Measurements from ENCODE around the gene SLC36A2.
"Not testable (repeated sequence)": the region's sequence is repeated elsewhere in the genome, so short reads cannot be mapped to it uniquely, and the experiment has no call there.

The SLC36A2 gene

GRCh38 chr5:151347369-151347768 is at the start of gene SLC36A2:
SLC36A2 (minus strand) TSS chr5:151347559; CDS start chr5:151347460, 99 bp downstream.
- no peak for DNase-seq

- no peak for DNase-seq
These were observed 41.6 kb upstream of the SLC36A2 start for GRCh38 chr5:151388960-151389359.

- no peak for DNase-seq
These were observed 36.7 kb upstream of the SLC36A2 start for GRCh38 chr5:151384106-151384505.

GRCh38 chr5:151383011-151383410 is 35.7 kb upstream of the SLC36A2 start:
- DNase-seq = no peak

- no peak for DNase-seq
These were observed 35.2 kb upstream of the SLC36A2 start for GRCh38 chr5:151382576-151382975.

GRCh38 chr5:151381899-151382298 is 34.5 kb upstream of the SLC36A2 start:
- DNase-seq = no peak

GRCh38 chr5:151378616-151379015 is 31.3 kb upstream of the SLC36A2 start:
- no peak for DNase-seq

GRCh38 chr5:151374539-151374938 is 27.2 kb upstream of the SLC36A2 start:
- no peak for DNase-seq

- not testable (repeated sequence) for DNase-seq
These were observed 19.7 kb upstream of the SLC36A2 start for GRCh38 chr5:151367038-151367437.

- no peak for DNase-seq
These were observed 16.3 kb upstream of the SLC36A2 start for GRCh38 chr5:151363673-151364072.

- DNase-seq = no peak
These were observed 15.6 kb upstream of the SLC36A2 start for GRCh38 chr5:151362970-151363369.

- no peak for DNase-seq
These were observed 12.0 kb upstream of the SLC36A2 start for GRCh38 chr5:151359391-151359790.

- DNase-seq = no peak
These were observed 10.4 kb upstream of the SLC36A2 start for GRCh38 chr5:151357792-151358191.

- DNase-seq = no peak
These were observed 9.7 kb upstream of the SLC36A2 start for GRCh38 chr5:151357097-151357496.

- no peak for DNase-seq
These were observed 4.3 kb upstream of the SLC36A2 start for GRCh38 chr5:151351671-151352070.

GRCh38 chr5:151348789-151349188 is 1.4 kb upstream of the SLC36A2 start:
- no peak for DNase-seq

- no peak for DNase-seq
These were observed 1.4 kb downstream of the SLC36A2 start for GRCh38 chr5:151345808-151346478.

GRCh38 chr5:151345187-151345807 is 2.1 kb downstream of the SLC36A2 start:
- DNase-seq = no peak

- no peak for DNase-seq
These were observed 3.3 kb downstream of the SLC36A2 start for GRCh38 chr5:151344088-151344487.

GRCh38 chr5:151340004-151340403 is 7.4 kb downstream of the SLC36A2 start:
- DNase-seq = no peak

GRCh38 chr5:151338734-151339133 is 8.6 kb downstream of the SLC36A2 start:
- DNase-seq = no peak

GRCh38 chr5:151332857-151333256 is 14.5 kb downstream of the SLC36A2 start:
- no peak for DNase-seq

- DNase-seq = no peak
These were observed 18.6 kb downstream of the SLC36A2 start for GRCh38 chr5:151328734-151329133.
